Small intestine (tissue), 7 donors: ENCODE results near the gene SIGLEC1. TPM values are rescaled to one million over a fixed set of nuclear protein-coding genes. Genes with fewer than 3 reads are reported as not detected.

Experiments
- DNase-seq, 2 donors: peaks; one replicate each; pipeline versions ENCODE4 v3.0.0 to v3.0.0-alpha.2; 2013
- FAIRE-seq: peaks from 2 replicates; lab custom pipeline; 2012; peaks lifted over from hg19 to GRCh38; lab: Jason Lieb, UNC
- H3K27ac ChIP-seq, 3 donors: one replicate each; pipeline ENCODE4 v1.5.1; 2013; ENCODE audit warnings: low read length in 2 of 3, mild to moderate bottlenecking in 2 of 3, control low read depth in 1 of 3, inconsistent platforms in 1 of 3, low read depth in 1 of 3, moderate library complexity in 1 of 3
- H3K27me3 ChIP-seq, 3 donors: one replicate each; pipeline ENCODE4 v1.6.1; 2013; ENCODE audit warnings: low read length in 3 of 3, inconsistent platforms in 1 of 3; ENCODE audit not compliant: control insufficient read depth in 3 of 3, insufficient read depth in 3 of 3
- H3K36me3 ChIP-seq, 3 donors: one replicate each; pipeline ENCODE4 v1.6.1; 2013; ENCODE audit warnings: low read length in 3 of 3, inconsistent platforms in 1 of 3, low read depth in 1 of 3, mild to moderate bottlenecking in 1 of 3, moderate library complexity in 1 of 3; ENCODE audit not compliant: control insufficient read depth in 3 of 3, insufficient read depth in 2 of 3
- H3K4me1 ChIP-seq, 3 donors: one replicate each; pipeline ENCODE4 v1.6.1; 2013; ENCODE audit warnings: low read length in 2 of 3, inconsistent platforms in 1 of 3, low read depth in 1 of 3, mild to moderate bottlenecking in 1 of 3, moderate library complexity in 1 of 3; ENCODE audit not compliant: control insufficient read depth in 3 of 3, insufficient read depth in 2 of 3
- H3K4me3 ChIP-seq, 3 donors: one replicate each; pipeline ENCODE4 v1.5.1; 2013; ENCODE audit warnings: low read length in 3 of 3, control low read depth in 1 of 3, inconsistent platforms in 1 of 3, low read depth in 1 of 3, mild to moderate bottlenecking in 1 of 3, moderate library complexity in 1 of 3
- H3K9me3 ChIP-seq, 2 donors: one replicate each; pipeline ENCODE4 v1.6.1; 2013; ENCODE audit warnings: low read depth in 1 of 2, low read length in 1 of 2; ENCODE audit not compliant: control insufficient read depth in 2 of 2, insufficient read depth in 1 of 2
- WGBS, 3 donors: extraction: QIAGEN DNeasy Blood & Tissue Kit; methylation state at CpG; one replicate each; pipeline ENCODE4 v1.1.7; 2013; 5-methylcytosine and 5-hydroxymethylcytosine counted together
- polyA plus RNA-seq, 4 donors: library from polyadenylated mRNA; stranded (reverse) in 3 of 4; unstranded in 1 of 4; fragments of 200-250 nt in 3 of 4; fragments of 120-200 nt in 1 of 4; gene quantifications; one replicate each; pipeline versions ENCODE4 v1.2.1 to v1.2.3, GENCODE V29; 2013
- donor health status: healthy with polysubstance abuse.
- donor health status: control.
- donor health status: control.
- donor health status: Bipolar disorder and iron deficiency.
- donor health status: healthy.

Gene SIGLEC1
- polyA plus RNA-seq, 4 donors: 0.22 to 6.3 (median 2.3) TPM

GRCh38 chr20:3680701-3681351, 31.6 kb downstream of the SIGLEC1 start:
- Histone ChIP-seq H3K27ac (peak overlapping the region in 2 of 3 donors; percentile 15 to 18), H3K9me3 (no peaks in the 10 kb centered on the region), H3K27me3 (peaks cover 0 to 71% (median 4%) of the 10 kb centered on the region in 3 donors), H3K4me3 (peak overlapping the region in 1 of 3 donors; percentile 47), H3K36me3 (peaks cover 0 to 2% (median 0%) of the 10 kb centered on the region in 3 donors), H3K4me1 (peaks cover 0 to 2% (median 0%) of the 10 kb centered on the region in 3 donors)
- 58 to 66% (median 61%) methylated on average over 14 to 15 of the region's 15 CpGs for WGBS, 3 donors
- DNase-seq (no peak), FAIRE-seq (no peak)

GRCh38 chr20:3679749-3680700, 32.4 kb downstream of the SIGLEC1 start:
- H3K4me3 ChIP-seq: peak overlapping the region in 1 of 3 donors; percentile 47
- no peak for FAIRE-seq
- peaks cover 0 to 77% (median 7%) of the 10 kb centered on the region in 3 donors for H3K27me3 ChIP-seq
- peak overlapping the region in 2 of 3 donors; percentile 28 to 45 for H3K27ac ChIP-seq
- no peak for DNase-seq
- peaks cover 0 to 2% (median 0%) of the 10 kb centered on the region in 3 donors for H3K4me1 ChIP-seq
- whole genome bisulfite sequencing, 3 donors: 52 to 70% (median 67%) methylated on average over 14 to 18 of the region's 18 CpGs
- H3K36me3 ChIP-seq: peaks cover 0 to 2% (median 0%) of the 10 kb centered on the region in 3 donors
- no peaks in the 10 kb centered on the region for H3K9me3 ChIP-seq

- H3K9me3 ChIP-seq: no peaks in the 10 kb centered on the region
- 76 to 82% (median 78%) methylated on average over 14 of the region's 14 CpGs for whole genome bisulfite sequencing, 3 donors
- H3K4me1 ChIP-seq: peaks cover 0 to 2% (median 0%) of the 10 kb centered on the region in 3 donors
- peaks cover 0 to 80% (median 10%) of the 10 kb centered on the region in 3 donors for H3K27me3 ChIP-seq
- H3K36me3 ChIP-seq: peaks cover 0 to 2% (median 0%) of the 10 kb centered on the region in 3 donors
- DNase-seq: no peak
- no peak overlapping the region for H3K4me3 ChIP-seq
- FAIRE-seq: no peak
- peak overlapping the region in 1 of 3 donors; percentile 45 for H3K27ac ChIP-seq
Measured at GRCh38 chr20:3678856-3679720, 33.3 kb downstream of the SIGLEC1 start.

GRCh38 chr20:3678198-3678597, 34.2 kb downstream of the SIGLEC1 start:
- no peaks in the 10 kb centered on the region for H3K9me3 ChIP-seq
- peaks cover 0 to 80% (median 12%) of the 10 kb centered on the region in 3 donors for H3K27me3 ChIP-seq
- peaks cover 0 to 2% (median 0%) of the 10 kb centered on the region in 3 donors for H3K36me3 ChIP-seq
- H3K27ac ChIP-seq: peak overlapping the region in 1 of 3 donors; percentile 29
- no peak overlapping the region for H3K4me3 ChIP-seq
- DNase-seq (no peak), FAIRE-seq (no peak)
- 52 to 81% (median 69%) methylated on average over 2 of the region's 2 CpGs for WGBS, 3 donors
- peaks cover 0 to 2% (median 0%) of the 10 kb centered on the region in 3 donors for H3K4me1 ChIP-seq

- DNase-seq: no peak
Measured at GRCh38 chr20:3677733-3678132, 34.7 kb downstream of the SIGLEC1 start.

GRCh38 chr20:3674995-3675900, 37.2 kb downstream of the SIGLEC1 start:
- H3K27ac ChIP-seq: no peak overlapping the region
- no peak for DNase-seq
- WGBS, 3 donors: 27 to 60% (median 37%) methylated on average over 13 of the region's 13 CpGs
- no peak overlapping the region for H3K4me3 ChIP-seq
- peaks cover 0 to 2% (median 0%) of the 10 kb centered on the region in 3 donors for H3K36me3 ChIP-seq
- FAIRE-seq: no peak
- peaks cover 9 to 84% (median 12%) of the 10 kb centered on the region in 3 donors for H3K27me3 ChIP-seq
- H3K9me3 ChIP-seq: no peaks in the 10 kb centered on the region
- H3K4me1 ChIP-seq: peaks cover 0 to 2% (median 0%) of the 10 kb centered on the region in 3 donors

More at GRCh38 chr20:3677733-3678132, 34.7 kb downstream of the SIGLEC1 start:
- peak overlapping the region in 1 of 3 donors; percentile 29 for H3K27ac ChIP-seq
- no peaks in the 10 kb centered on the region for H3K9me3 ChIP-seq
- 53 to 69% (median 57%) methylated on average over 8 of the region's 8 CpGs for WGBS, 3 donors
- no peak for FAIRE-seq
- peaks cover 0 to 2% (median 0%) of the 10 kb centered on the region in 3 donors for H3K4me1 ChIP-seq
- H3K4me3 ChIP-seq: no peak overlapping the region
- peaks cover 0 to 2% (median 0%) of the 10 kb centered on the region in 3 donors for H3K36me3 ChIP-seq
- peaks cover 3 to 84% (median 12%) of the 10 kb centered on the region in 3 donors for H3K27me3 ChIP-seq

- H3K36me3 ChIP-seq: peaks cover 0 to 2% (median 0%) of the 10 kb centered on the region in 3 donors
- no peak for DNase-seq
- no peak overlapping the region for H3K4me3 ChIP-seq
- no peak overlapping the region for H3K27ac ChIP-seq
- 46 to 68% (median 52%) methylated on average over 10 of the region's 10 CpGs for WGBS, 3 donors
- no peak for FAIRE-seq
- peaks cover 0 to 2% (median 0%) of the 10 kb centered on the region in 3 donors for H3K4me1 ChIP-seq
- peaks cover 9 to 82% (median 12%) of the 10 kb centered on the region in 3 donors for H3K27me3 ChIP-seq
- H3K9me3 ChIP-seq: no peaks in the 10 kb centered on the region
Measured at GRCh38 chr20:3674447-3674846, 38.0 kb downstream of the SIGLEC1 start.
